Bronchial epithelial cell (primary cell): ENCODE measurements around the gene NUP210L. TPM values are rescaled to one million over a fixed set of nuclear protein-coding genes. Genes with fewer than 3 reads are reported as not detected.
A peak's percentile ranks its signal among the peaks of the same experiment; 100 is the strongest.
"Not testable (repeated sequence)": the region's sequence is repeated elsewhere in the genome, so short reads cannot be mapped to it uniquely, and the experiment has no call there.

Source experiments
- DNase-seq: peaks from one replicate; pipeline ENCODE4 v3.0.0-alpha.2; 2010; ENCODE audit warnings: low read depth
- FAIRE-seq: peaks from 2 replicates; lab custom pipeline; 2011; peaks lifted over from hg19 to GRCh38; lab: Jason Lieb, UNC
- H3K27me3 ChIP-seq: 2 replicates; pipeline ENCODE4 v1.5.1; 2011; ENCODE audit warnings: low read length; ENCODE audit not compliant: control insufficient read depth, insufficient read depth
- H3K36me3 ChIP-seq: 2 replicates; pipeline ENCODE4 v1.5.1; 2011; ENCODE audit warnings: low read length; ENCODE audit not compliant: control insufficient read depth, insufficient read depth
- H3K4me3 ChIP-seq: 2 replicates; pipeline ENCODE4 v1.5.1; 2011; ENCODE audit warnings: mild to moderate bottlenecking, low read depth, low read length, control low read depth
- total RNA-seq: library from RNA; depleted of rRNA; stranded (reverse); fragments of >200 nt; gene quantifications from 2 replicates; pipeline ENCODE4 v1.2.1, GENCODE V29; 2014
- TF ChIP-seq, protein P1 (sequence below): IDR thresholded peaks from 2 replicates; pipeline ENCODE4 v1.5.1; 2011; ENCODE audit warnings: mild to moderate bottlenecking, moderate library complexity, low read length, control low read depth, inconsistent platforms; ENCODE audit not compliant: insufficient read depth, severe bottlenecking

Gene NUP210L
- total RNA-seq, 1 donor from 2014 or later = under 0.01 TPM

DNA sequence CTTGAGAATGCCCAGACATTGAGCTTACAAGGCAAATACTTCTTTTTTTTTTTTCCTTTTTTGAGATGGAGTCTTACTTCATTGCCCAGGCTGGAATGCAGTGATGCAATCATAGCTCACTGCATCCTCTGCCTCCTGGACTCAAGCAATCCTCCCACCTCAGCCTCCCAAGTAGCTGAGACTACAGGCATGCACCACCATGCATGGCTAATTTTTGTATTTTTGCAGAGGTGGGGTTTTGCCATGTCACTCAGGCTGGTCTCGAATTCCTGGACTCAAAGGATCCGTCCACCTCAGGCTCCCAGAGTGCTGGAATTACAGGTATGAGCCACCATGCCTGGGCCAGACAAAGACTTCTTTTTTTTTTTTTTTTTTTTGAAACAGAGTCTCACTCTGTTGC is 79.1 kb downstream of the NUP210L start:
- FAIRE-seq (no peak), DNase-seq (no peak)
- no peak overlapping the region for H3K4me3 ChIP-seq
- H3K36me3 ChIP-seq = no peaks in the 10 kb centered on the region
- TF ChIP-seq, protein P1, sequence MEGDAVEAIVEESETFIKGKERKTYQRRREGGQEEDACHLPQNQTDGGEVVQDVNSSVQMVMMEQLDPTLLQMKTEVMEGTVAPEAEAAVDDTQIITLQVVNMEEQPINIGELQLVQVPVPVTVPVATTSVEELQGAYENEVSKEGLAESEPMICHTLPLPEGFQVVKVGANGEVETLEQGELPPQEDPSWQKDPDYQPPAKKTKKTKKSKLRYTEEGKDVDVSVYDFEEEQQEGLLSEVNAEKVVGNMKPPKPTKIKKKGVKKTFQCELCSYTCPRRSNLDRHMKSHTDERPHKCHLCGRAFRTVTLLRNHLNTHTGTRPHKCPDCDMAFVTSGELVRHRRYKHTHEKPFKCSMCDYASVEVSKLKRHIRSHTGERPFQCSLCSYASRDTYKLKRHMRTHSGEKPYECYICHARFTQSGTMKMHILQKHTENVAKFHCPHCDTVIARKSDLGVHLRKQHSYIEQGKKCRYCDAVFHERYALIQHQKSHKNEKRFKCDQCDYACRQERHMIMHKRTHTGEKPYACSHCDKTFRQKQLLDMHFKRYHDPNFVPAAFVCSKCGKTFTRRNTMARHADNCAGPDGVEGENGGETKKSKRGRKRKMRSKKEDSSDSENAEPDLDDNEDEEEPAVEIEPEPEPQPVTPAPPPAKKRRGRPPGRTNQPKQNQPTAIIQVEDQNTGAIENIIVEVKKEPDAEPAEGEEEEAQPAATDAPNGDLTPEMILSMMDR = no peak
- no peaks in the 10 kb centered on the region for H3K27me3 ChIP-seq

DNA sequence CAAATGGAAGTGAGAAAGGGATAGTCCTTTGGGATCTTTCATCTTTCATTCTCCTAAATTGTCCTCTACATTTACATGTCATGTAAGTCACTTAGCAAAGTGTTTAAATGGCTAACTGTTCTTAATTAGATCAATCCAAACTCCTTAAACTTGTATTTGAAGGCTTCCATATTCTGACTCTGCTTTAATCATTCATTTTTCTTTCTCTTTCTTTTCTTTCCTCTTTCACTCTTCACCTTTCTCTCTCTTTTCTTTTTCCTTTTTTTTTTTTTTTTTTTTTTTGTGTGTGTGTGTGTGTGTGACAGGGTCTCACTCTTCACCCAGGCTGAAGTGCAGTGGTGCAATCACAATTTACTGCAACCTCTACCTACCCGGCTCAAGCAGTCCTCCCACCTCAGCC is 92.6 kb downstream of the NUP210L start:
- H3K27me3 ChIP-seq = no peaks in the 10 kb centered on the region
- no peaks in the 10 kb centered on the region for H3K36me3 ChIP-seq
- TF ChIP-seq, protein P1 = no peak
- no peak overlapping the region for H3K4me3 ChIP-seq
- FAIRE-seq (no peak), DNase-seq (no peak)

DNA sequence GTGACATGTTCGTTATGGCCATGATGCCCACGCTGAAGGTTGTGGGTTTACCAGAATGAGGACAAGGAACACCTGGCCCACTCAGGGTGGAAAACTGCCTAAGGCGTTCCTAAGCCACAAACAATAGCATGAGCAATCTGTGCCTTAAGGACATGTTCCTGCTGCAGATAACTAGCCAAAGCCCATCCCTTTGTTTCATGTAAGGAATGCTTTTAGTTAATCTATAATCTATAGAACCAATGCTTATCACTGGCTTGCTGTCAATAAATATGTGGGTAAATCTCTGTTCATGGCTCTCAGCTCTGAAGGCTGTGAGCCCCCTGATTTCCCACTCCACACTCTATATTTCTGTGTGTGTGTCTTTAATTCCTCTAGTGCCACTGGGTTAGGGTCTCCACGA is 107.4 kb downstream of the NUP210L start:
- not testable (repeated sequence) for FAIRE-seq, H3K4me3 ChIP-seq, H3K27me3 ChIP-seq, DNase-seq, H3K36me3 ChIP-seq

DNA sequence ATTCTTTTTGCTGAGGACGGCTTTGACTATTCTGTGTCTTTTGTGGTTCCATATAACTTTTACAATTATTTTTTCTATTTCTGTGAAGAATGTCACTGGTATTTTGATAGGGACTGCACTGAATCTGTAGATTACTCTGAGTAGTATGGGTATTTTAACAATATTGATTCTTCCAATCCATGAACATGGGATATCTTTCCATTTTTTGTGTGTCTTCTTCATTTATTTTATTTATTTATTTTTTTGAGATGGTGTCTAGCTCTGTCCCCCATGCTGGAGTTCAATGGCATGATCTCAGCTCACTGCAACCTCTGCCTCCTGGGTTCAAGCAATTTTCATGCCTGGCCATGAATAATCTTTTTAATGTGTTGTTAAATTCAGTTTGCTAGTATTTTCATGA is 121.2 kb downstream of the NUP210L start:
- FAIRE-seq = not testable (repeated sequence)

GRCh38 chr1:154019940-154020339 is 134.9 kb downstream of the NUP210L start:
- DNase-seq (no peak), FAIRE-seq (no peak)
- Histone ChIP-seq H3K36me3 (no peaks in the 10 kb centered on the region), H3K27me3 (no peaks in the 10 kb centered on the region), H3K4me3 (no peak overlapping the region)
- TF ChIP-seq, protein P1 = no peak

More for the DNA sequence above, 121.2 kb downstream of the NUP210L start:
- not testable (repeated sequence) for H3K4me3 ChIP-seq, H3K36me3 ChIP-seq, DNase-seq, H3K27me3 ChIP-seq

DNA sequence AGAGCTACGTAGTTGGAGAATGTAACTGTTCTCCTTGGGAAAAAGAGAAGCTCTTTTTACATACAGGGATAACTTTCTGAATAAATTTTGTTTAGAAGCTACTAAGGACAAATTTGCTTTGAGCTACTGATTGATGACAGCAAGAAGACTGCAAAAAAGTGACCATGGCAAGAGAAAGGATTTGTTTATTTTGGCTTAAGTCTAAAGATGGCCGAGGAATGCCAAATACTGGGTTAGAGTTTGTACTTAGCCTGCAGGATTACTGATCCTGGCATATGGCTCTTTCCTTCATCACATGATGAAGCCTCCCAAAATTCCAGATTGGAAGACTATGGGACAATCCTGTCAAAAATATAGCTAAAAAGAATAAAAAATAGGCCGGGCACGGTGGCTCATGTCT is 135.6 kb downstream of the NUP210L start:
- TF ChIP-seq, protein P1 = no peak
- DNase-seq (no peak), FAIRE-seq (no peak)
- H3K27me3 ChIP-seq = no peaks in the 10 kb centered on the region
- no peaks in the 10 kb centered on the region for H3K36me3 ChIP-seq
- H3K4me3 ChIP-seq = no peak overlapping the region

DNA sequence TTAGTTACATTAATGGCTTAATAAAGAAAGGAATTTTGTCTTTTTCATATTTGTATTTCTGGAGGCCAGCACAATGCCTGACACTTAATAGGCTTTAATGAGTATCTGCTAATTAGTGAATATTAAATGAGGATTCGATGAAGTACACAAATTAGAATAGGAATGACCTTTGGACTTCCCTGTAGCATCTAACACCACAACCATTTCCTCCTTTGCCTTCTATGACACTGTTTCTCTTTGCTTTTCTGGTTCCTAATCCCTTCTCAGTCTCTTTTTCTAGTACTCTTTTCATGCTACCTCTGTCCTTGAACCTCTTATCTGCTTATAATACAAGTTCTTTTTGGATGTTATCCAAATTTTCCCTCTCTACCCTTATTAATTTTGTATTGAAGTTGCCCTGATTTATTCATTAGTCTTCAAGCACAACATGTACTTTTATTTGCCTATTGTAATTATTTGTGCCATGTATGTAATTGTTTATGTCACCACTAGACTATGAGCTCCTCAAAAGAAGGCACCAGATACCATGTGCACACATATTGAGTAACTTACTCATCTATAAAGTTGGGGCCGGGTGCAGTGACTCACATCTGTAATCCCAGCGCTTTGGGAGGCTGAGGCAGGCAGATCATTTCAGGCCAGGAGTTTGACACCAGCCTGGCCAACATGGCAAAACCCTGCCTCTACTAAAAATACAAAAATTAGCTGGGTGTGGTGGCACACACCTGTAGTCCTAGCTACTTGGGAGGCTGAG is 140.5 kb downstream of the NUP210L start:
- DNase-seq = peak; percentile 53
- no peaks in the 10 kb centered on the region for H3K27me3 ChIP-seq
- no peak for FAIRE-seq

GRCh38 chr1:154012543-154012942 is 142.3 kb downstream of the NUP210L start:
- FAIRE-seq = not testable (repeated sequence)

More for the DNA sequence above, 140.5 kb downstream of the NUP210L start:
- Histone ChIP-seq H3K36me3 (no peaks in the 10 kb centered on the region), H3K4me3 (no peak overlapping the region)
- TF ChIP-seq, protein P1 = no peak

More at GRCh38 chr1:154012543-154012942, 142.3 kb downstream of the NUP210L start:
- DNase-seq, H3K36me3 ChIP-seq, H3K27me3 ChIP-seq, H3K4me3 ChIP-seq: not testable (repeated sequence)
